OCI-LY3 (cell line): ENCODE results near the gene LIFR.

ENCODE experiments used
- CTCF ChIP-seq: fragments of 200-600, 300-600 bp; sonication (generic); IDR thresholded peaks from 2 replicates; pipeline ENCODE4 v1.5.1; 2014; ENCODE audit warnings: antibody characterized with exemption, low read length, low read depth
- EZH2phosphoT487 ChIP-seq: fragments of 200-600 bp; shearing (Covaris generic); IDR thresholded peaks from 2 replicates; pipeline ENCODE4 v1.6.1; 2018; ENCODE audit warnings: antibody characterized with exemption, mixed run types, low read depth

- TF ChIP-seq CTCF (no peak), EZH2phosphoT487 (no peak)
Measured at GRCh38 chr5:38447056-38447455, 109.4 kb downstream of the LIFR start.
